ENCODE data around the gene KDSR.

DNA sequence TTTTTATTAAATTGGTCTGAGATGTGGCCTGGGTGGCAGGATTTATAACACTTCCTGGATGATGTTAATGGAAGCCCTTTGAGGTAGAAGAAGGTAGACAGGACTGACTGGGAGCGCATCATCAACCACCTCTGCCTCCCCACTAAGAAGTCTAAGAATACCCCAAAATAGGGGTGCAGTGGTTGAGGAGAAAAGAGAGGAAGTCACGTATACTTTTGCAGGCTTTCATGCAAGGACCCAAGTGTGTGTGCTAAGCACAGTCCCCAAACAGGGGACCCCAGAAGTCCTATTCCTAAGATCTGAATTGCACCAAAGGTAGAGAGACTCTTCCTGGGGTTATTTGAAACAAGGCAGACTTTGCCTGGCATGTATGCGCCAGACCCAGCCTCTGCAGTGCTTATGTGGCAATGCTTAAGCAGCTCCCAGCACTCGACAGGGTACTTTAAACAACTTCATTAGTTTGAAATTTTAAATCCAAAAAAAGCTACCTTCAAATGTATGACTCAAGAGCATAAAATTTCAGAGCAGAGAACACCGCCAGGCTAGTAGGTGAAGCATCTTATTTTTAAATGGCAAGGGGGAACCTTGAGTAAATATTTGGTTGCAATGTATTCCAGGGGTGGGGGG is 82.7 kb downstream of the KDSR start:
- TF ChIP-seq, protein P1, sequence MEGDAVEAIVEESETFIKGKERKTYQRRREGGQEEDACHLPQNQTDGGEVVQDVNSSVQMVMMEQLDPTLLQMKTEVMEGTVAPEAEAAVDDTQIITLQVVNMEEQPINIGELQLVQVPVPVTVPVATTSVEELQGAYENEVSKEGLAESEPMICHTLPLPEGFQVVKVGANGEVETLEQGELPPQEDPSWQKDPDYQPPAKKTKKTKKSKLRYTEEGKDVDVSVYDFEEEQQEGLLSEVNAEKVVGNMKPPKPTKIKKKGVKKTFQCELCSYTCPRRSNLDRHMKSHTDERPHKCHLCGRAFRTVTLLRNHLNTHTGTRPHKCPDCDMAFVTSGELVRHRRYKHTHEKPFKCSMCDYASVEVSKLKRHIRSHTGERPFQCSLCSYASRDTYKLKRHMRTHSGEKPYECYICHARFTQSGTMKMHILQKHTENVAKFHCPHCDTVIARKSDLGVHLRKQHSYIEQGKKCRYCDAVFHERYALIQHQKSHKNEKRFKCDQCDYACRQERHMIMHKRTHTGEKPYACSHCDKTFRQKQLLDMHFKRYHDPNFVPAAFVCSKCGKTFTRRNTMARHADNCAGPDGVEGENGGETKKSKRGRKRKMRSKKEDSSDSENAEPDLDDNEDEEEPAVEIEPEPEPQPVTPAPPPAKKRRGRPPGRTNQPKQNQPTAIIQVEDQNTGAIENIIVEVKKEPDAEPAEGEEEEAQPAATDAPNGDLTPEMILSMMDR (IDR thresholded peaks at IDR 0.05; ENCODE audit: insufficient read depth, low read length) = no peak
- TF ChIP-seq, protein P2, sequence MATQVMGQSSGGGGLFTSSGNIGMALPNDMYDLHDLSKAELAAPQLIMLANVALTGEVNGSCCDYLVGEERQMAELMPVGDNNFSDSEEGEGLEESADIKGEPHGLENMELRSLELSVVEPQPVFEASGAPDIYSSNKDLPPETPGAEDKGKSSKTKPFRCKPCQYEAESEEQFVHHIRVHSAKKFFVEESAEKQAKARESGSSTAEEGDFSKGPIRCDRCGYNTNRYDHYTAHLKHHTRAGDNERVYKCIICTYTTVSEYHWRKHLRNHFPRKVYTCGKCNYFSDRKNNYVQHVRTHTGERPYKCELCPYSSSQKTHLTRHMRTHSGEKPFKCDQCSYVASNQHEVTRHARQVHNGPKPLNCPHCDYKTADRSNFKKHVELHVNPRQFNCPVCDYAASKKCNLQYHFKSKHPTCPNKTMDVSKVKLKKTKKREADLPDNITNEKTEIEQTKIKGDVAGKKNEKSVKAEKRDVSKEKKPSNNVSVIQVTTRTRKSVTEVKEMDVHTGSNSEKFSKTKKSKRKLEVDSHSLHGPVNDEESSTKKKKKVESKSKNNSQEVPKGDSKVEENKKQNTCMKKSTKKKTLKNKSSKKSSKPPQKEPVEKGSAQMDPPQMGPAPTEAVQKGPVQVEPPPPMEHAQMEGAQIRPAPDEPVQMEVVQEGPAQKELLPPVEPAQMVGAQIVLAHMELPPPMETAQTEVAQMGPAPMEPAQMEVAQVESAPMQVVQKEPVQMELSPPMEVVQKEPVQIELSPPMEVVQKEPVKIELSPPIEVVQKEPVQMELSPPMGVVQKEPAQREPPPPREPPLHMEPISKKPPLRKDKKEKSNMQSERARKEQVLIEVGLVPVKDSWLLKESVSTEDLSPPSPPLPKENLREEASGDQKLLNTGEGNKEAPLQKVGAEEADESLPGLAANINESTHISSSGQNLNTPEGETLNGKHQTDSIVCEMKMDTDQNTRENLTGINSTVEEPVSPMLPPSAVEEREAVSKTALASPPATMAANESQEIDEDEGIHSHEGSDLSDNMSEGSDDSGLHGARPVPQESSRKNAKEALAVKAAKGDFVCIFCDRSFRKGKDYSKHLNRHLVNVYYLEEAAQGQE (IDR thresholded peaks at IDR 0.05; ENCODE audit: insufficient replicate concordance, low read depth) = no peak
- TF ChIP-seq POLR2AphosphoS5 (IDR thresholded peaks at IDR 0.05; ENCODE audit: low read depth) = no peak

Data from HL-60 (cell line).